B cell (primary cell): Measurements from ENCODE around the gene PPFIA4. TPM values are rescaled to one million over a fixed set of nuclear protein-coding genes. Genes with fewer than 3 reads are reported as not detected.
A peak's percentile ranks its signal among the peaks of the same experiment; 100 is the strongest.

Source experiments
- ATAC-seq: fragments of 200-7000 bp; cut with Tn5 transposase; one replicate; pipeline ENCODE4 v1.10.0; 2021; ENCODE audit warnings: low read depth, mild to moderate bottlenecking, moderate number of reproducible peaks, moderate library complexity
- CTCF ChIA-PET: fragments of 350-600 bp; sonication (Branson Sonifier 250); formaldehyde crosslinking; loops from one replicate; lab custom pipeline; 2021; ENCODE audit warnings: antibody characterized with exemption, inconsistent platforms; lab: Charles Lee
- POLR2A ChIA-PET: fragments of 350-600 bp; sonication (Branson Sonifier 250); formaldehyde crosslinking; loops from one replicate; lab custom pipeline; 2021; ENCODE audit warnings: antibody characterized with exemption; lab: Charles Lee
- DNase-seq: peaks from one replicate; pipeline ENCODE4 v3.0.0; 2013
- H2AFZ ChIP-seq: 2 replicates; pipeline ENCODE4 v1.6.1; 2012; ENCODE audit warnings: mild to moderate bottlenecking, low read depth, low read length; ENCODE audit not compliant: insufficient read depth, poor library complexity, severe bottlenecking
- H3K27ac ChIP-seq, 2 donors: 1 replicate in 1 of 2; 2 replicates in 1 of 2; pipeline ENCODE4 v1.5.1; 2012 to 2013; ENCODE audit warnings: low read length in 2 of 2, mild to moderate bottlenecking in 2 of 2, moderate library complexity in 1 of 2
- H3K27me3 ChIP-seq, 4 experiments: fragments of 200-600 bp in 1 of 4; sonication (generic) in 1 of 4; replicated peaks in 1 of 4; 1 replicate in 2 of 4; 2 replicates in 2 of 4; pipeline versions ENCODE4 v1.6.1 to v1.7.0; 2013 to 2016; ENCODE audit warnings: low read length in 3 of 4, mild to moderate bottlenecking in 2 of 4, mixed read lengths in 1 of 4, moderate library complexity in 1 of 4; ENCODE audit not compliant: insufficient read depth in 4 of 4, control insufficient read depth in 3 of 4; ENCODE audit errors: control extremely low read depth in 1 of 4
- H3K36me3 ChIP-seq, 2 experiments: replicated peaks in 1 of 2; 1 replicate in 1 of 2; 2 replicates in 1 of 2; pipeline versions ENCODE4 v1.6.1 to v1.7.1; 2013; ENCODE audit warnings: low read length in 1 of 2; ENCODE audit not compliant: insufficient read depth in 2 of 2, control insufficient read depth in 1 of 2; ENCODE audit errors: control extremely low read depth in 1 of 2, extremely low read depth in 1 of 2
- H3K4me1 ChIP-seq, 2 donors: fragments of 200-600 bp in 1 of 2; sonication (generic) in 1 of 2; 1 replicate in 1 of 2; 2 replicates in 1 of 2; pipeline versions ENCODE4 v1.5.1 to v1.6.1; 2013 to 2017; ENCODE audit warnings: low read length in 2 of 2; ENCODE audit not compliant: control insufficient read depth in 2 of 2, insufficient read depth in 2 of 2
- H3K4me2 ChIP-seq: replicated peaks from 2 replicates; pipeline ENCODE3; 2012; ENCODE audit warnings: mild to moderate bottlenecking, low read depth, low read length; ENCODE audit not compliant: poor library complexity, severe bottlenecking
- H3K4me3 ChIP-seq, 5 experiments: fragments of 200-600 bp in 1 of 5; sonication (generic) in 1 of 5; 1 replicate in 3 of 5; 2 replicates in 2 of 5; pipeline versions ENCODE4 v1.5.1 to v1.7.0; 2011 to 2016; ENCODE audit warnings: low read length in 4 of 5, mild to moderate bottlenecking in 4 of 5, low read depth in 2 of 5, control low read depth in 1 of 5, moderate library complexity in 1 of 5; ENCODE audit not compliant: insufficient read depth in 1 of 5; ENCODE audit errors: control extremely low read depth in 1 of 5, extremely low read depth in 1 of 5
- H3K79me2 ChIP-seq: fragments of 200-600 bp; sonication (generic); one replicate; pipeline ENCODE4 v1.6.0; 2016; ENCODE audit warnings: low read length; ENCODE audit not compliant: control insufficient read depth, insufficient read depth
- H3K9ac ChIP-seq: fragments of 200-600 bp; sonication (generic); 2 replicates; pipeline ENCODE4 v1.6.1; 2017; ENCODE audit warnings: mild to moderate bottlenecking, low read length, moderate library complexity
- H3K9me3 ChIP-seq, 3 donors: one replicate each; pipeline versions ENCODE4 v1.6.1 to v1.7.1; 2013; ENCODE audit warnings: low read length in 2 of 3; ENCODE audit not compliant: control insufficient read depth in 2 of 3, insufficient read depth in 1 of 3; ENCODE audit errors: control extremely low read depth in 1 of 3
- H4K20me1 ChIP-seq: 2 replicates; pipeline ENCODE4 v1.6.0; 2012; ENCODE audit warnings: mild to moderate bottlenecking, low read length; ENCODE audit not compliant: insufficient read depth, control insufficient read depth, poor library complexity, severe bottlenecking
- H3K27ac Mint-ChIP-seq: one replicate; pipeline ENCODE4 v1.8.0; 2021; ENCODE audit warnings: mixed read lengths
- H3K27me3 Mint-ChIP-seq: one replicate; pipeline ENCODE4 v1.8.0; 2021; ENCODE audit warnings: mixed read lengths
- H3K4me1 Mint-ChIP-seq: one replicate; pipeline ENCODE4 v1.8.0; 2021; ENCODE audit warnings: mixed read lengths
- H3K4me3 Mint-ChIP-seq: one replicate; pipeline ENCODE4 v1.8.0; 2021; ENCODE audit warnings: mixed read lengths
- H3K9me3 Mint-ChIP-seq: one replicate; pipeline ENCODE4 v1.8.0; 2022; ENCODE audit warnings: mixed read lengths; ENCODE audit not compliant: insufficient read depth
- EZH2 ChIP-seq: IDR thresholded peaks from 2 replicates; pipeline ENCODE4 v1.6.1; 2012; ENCODE audit warnings: borderline replicate concordance, low read depth, mild to moderate bottlenecking, moderate library complexity, low read length; ENCODE audit not compliant: insufficient read depth, poor library complexity, severe bottlenecking
- WGBS: methylation state at CpG from one replicate; pipeline ENCODE4 v1.1.5; 2013; ENCODE audit warnings: missing lambda C conversion rate; ENCODE audit not compliant: insufficient coverage; 5-methylcytosine and 5-hydroxymethylcytosine counted together
- intact Hi-C: fragments of 100-400 bp; cut with micrococcal nuclease; formaldehyde crosslinking; loops from one replicate; pipeline ENCODE4 v1.10.0; 2022
- polyA plus RNA-seq: library from polyadenylated mRNA; depleted of rRNA; stranded (reverse); fragments of >200 nt; gene quantifications from 2 replicates; pipeline ENCODE4 v1.2.3, GENCODE V29; 2012
- total RNA-seq, 2 donors: library from RNA; stranded (reverse); fragments of 120-200 nt in 1 of 2; gene quantifications; 1 replicate in 1 of 2; 2 replicates in 1 of 2; pipeline versions ENCODE4 v1.2.3 to v1.2.4, GENCODE V29; 2013 to 2022
- TF ChIP-seq, protein P1 (sequence below): fragments of 200-600 bp; IDR thresholded peaks from one replicate; pipeline ENCODE4 v1.8.0; 2022; ENCODE audit warnings: antibody characterized with exemption, mild to moderate bottlenecking

The PPFIA4 gene
- total and polyA plus RNA-seq, 2 donors (not counting 1 experiment from before 2014, with no cell fraction given) = 0.09 to 0.62 TPM

DNA sequence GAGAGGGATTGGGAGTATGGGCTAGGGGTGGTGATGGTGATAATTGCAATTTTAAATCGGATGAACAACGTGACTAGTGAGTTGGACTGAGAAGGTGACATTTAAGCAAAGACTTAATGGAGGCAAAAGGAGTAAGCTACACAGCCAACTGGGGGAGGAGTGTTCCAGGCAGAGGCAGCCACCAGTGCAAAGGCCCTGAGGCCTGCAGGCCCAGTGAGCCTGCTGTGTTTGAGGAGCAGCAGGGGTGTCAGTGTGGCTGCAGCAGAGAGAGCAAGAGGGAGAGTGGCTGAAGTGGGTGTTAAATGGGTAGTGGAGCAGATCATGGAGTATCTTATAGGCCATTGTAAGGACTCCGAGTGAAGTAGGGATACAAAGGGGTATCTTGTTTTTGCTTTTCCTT, 40.7 kb downstream of the PPFIA4 start:
- H3K9ac ChIP-seq = no peak overlapping the region
- 100% methylated on average over 3 of the region's 3 CpGs for WGBS
- H3K4me1 Mint-ChIP-seq = peaks cover 12% of the 10 kb centered on the region
- CTCF ChIA-PET = no interaction called here
- intact Hi-C loops = no loop called here
- TF ChIP-seq, protein P1, sequence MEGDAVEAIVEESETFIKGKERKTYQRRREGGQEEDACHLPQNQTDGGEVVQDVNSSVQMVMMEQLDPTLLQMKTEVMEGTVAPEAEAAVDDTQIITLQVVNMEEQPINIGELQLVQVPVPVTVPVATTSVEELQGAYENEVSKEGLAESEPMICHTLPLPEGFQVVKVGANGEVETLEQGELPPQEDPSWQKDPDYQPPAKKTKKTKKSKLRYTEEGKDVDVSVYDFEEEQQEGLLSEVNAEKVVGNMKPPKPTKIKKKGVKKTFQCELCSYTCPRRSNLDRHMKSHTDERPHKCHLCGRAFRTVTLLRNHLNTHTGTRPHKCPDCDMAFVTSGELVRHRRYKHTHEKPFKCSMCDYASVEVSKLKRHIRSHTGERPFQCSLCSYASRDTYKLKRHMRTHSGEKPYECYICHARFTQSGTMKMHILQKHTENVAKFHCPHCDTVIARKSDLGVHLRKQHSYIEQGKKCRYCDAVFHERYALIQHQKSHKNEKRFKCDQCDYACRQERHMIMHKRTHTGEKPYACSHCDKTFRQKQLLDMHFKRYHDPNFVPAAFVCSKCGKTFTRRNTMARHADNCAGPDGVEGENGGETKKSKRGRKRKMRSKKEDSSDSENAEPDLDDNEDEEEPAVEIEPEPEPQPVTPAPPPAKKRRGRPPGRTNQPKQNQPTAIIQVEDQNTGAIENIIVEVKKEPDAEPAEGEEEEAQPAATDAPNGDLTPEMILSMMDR = no peak
- TF ChIP-seq EZH2 = no peak
- H3K27me3 Mint-ChIP-seq = peaks cover 3% of the 10 kb centered on the region
- POLR2A ChIA-PET = no interaction called here
- no peak overlapping the region for H2AFZ ChIP-seq
- H3K4me2 ChIP-seq = no peak overlapping the region
- H3K9me3 Mint-ChIP-seq = no peaks in the 10 kb centered on the region
- no peak overlapping the region for H3K4me3 Mint-ChIP-seq
- DNase-seq (no peak), ATAC-seq (no peak)
- H3K27me3 ChIP-seq = no peaks in the 10 kb centered on the region
- no peaks in the 10 kb centered on the region for H3K9me3 ChIP-seq
- no peaks in the 10 kb centered on the region for H3K36me3 ChIP-seq
- no peak overlapping the region for H3K27ac ChIP-seq
- H3K4me3 ChIP-seq = no peak overlapping the region
- H3K79me2 ChIP-seq = no peaks in the 10 kb centered on the region
- H3K27ac Mint-ChIP-seq = no peak overlapping the region
- peaks cover 7 to 9% of the 10 kb centered on the region in 2 donors for H3K4me1 ChIP-seq
- H4K20me1 ChIP-seq = no peaks in the 10 kb centered on the region

GRCh38 chr1:203069030-203069747, 42.9 kb downstream of the PPFIA4 start:
- Mint-ChIP-seq H3K4me1 (peaks cover 12% of the 10 kb centered on the region), H3K27me3 (peaks cover 21% of the 10 kb centered on the region), H3K9me3 (no peaks in the 10 kb centered on the region), H3K4me3 (no peak overlapping the region), H3K27ac (no peak overlapping the region)
- no peaks in the 10 kb centered on the region for H3K79me2 ChIP-seq
- H3K27ac ChIP-seq = no peak overlapping the region
- no peak for ATAC-seq
- H3K9ac ChIP-seq = no peak overlapping the region
- 42% methylated on average over 2 of the region's 4 CpGs for WGBS
- no peaks in the 10 kb centered on the region for H4K20me1 ChIP-seq
- peak overlapping the region; percentile 12 for H3K4me2 ChIP-seq
- intact Hi-C loops = no loop called here
- ChIA-PET POLR2A (no interaction called here), CTCF (interaction anchor here (1.0 kb wide), 1 partner anchor 29 kb away, joined by 3 read pairs; no protein-coding TSS in a partner anchor)
- DNase-seq = no peak
- peaks cover 7 to 9% of the 10 kb centered on the region in 2 donors for H3K4me1 ChIP-seq
- no peaks in the 10 kb centered on the region for H3K9me3 ChIP-seq
- TF ChIP-seq, protein P1 = no peak
- TF ChIP-seq EZH2 = no peak
- H2AFZ ChIP-seq = no peak overlapping the region
- no peak overlapping the region for H3K4me3 ChIP-seq
- H3K36me3 ChIP-seq = no peaks in the 10 kb centered on the region
- H3K27me3 ChIP-seq = peaks cover 0 to 10% (median 2%) of the 10 kb centered on the region in 4 experiments
